ENCODE data around the gene PFKP.

GRCh38 chr10:3033925-3034324, 33.4 kb upstream of the PFKP start:
- no peak for TF ChIP-seq CTCF (IDR thresholded peaks at IDR 0.05)
- TF ChIP-seq EZH2phosphoT487 (IDR thresholded peaks at IDR 0.05): no peak

Data from neural progenitor cell (in vitro differentiated cells).